Endothelial cell of umbilical vein (primary cell): Measurements from ENCODE around the gene CUEDC1. TPM values are rescaled to one million over a fixed set of nuclear protein-coding genes. Genes with fewer than 3 reads are reported as not detected.

Experiments used
- BruUV-seq: library from RNA; stranded (reverse); fragments of 400-500 nt; replicated peaks from 2 replicates; lab custom pipeline; 2021; lab: Mats Ljungman, UMichigan
- CTCF ChIA-PET: fragments of 300-600, 350-600 bp; sonication (Branson Sonifier 250); formaldehyde crosslinking; loops from one replicate; lab custom pipeline; 2021; ENCODE audit warnings: antibody characterized with exemption, inconsistent platforms; lab: Charles Lee
- POLR2A ChIA-PET: fragments of 300-600, 350-600 bp; sonication (Branson Sonifier 250); formaldehyde crosslinking; loops from one replicate; lab custom pipeline; 2021; ENCODE audit warnings: antibody characterized with exemption, inconsistent platforms; lab: Charles Lee
- DNase-seq: peaks from one replicate; pipeline ENCODE4 v3.0.0-alpha.2; 2011; ENCODE audit warnings: low read depth, low spot score
- FAIRE-seq: peaks from 2 replicates; lab custom pipeline; 2011; peaks lifted over from hg19 to GRCh38; lab: Jason Lieb, UNC
- H2AFZ ChIP-seq: 2 replicates; pipeline ENCODE4 v1.6.0; 2012; ENCODE audit warnings: low read depth, low read length, control low read depth, inconsistent platforms
- H3K27ac ChIP-seq: 2 replicates; pipeline ENCODE4 v1.5.1; 2011; ENCODE audit warnings: low read depth, mild to moderate bottlenecking, control low read depth, low read length, moderate library complexity; ENCODE audit not compliant: insufficient read depth
- H3K27me3 ChIP-seq, 2 experiments: 2 replicates each; pipeline versions ENCODE4 v1.6.0 to v1.6.1; 2011; ENCODE audit warnings: low read length in 2 of 2, mixed read lengths in 1 of 2; ENCODE audit not compliant: control insufficient read depth in 2 of 2, insufficient read depth in 2 of 2
- H3K36me3 ChIP-seq, 2 experiments: 2 replicates in 1 of 2; 3 replicates in 1 of 2; pipeline ENCODE4 v1.5.1; 2011; ENCODE audit warnings: low read length in 2 of 2, mild to moderate bottlenecking in 1 of 2, moderate library complexity in 1 of 2; ENCODE audit not compliant: control insufficient read depth in 2 of 2, insufficient read depth in 2 of 2; ENCODE audit errors: extremely low read depth in 1 of 2
- H3K4me1 ChIP-seq: 3 replicates; pipeline ENCODE4 v1.5.1; 2011; ENCODE audit warnings: mild to moderate bottlenecking, low read length; ENCODE audit not compliant: control insufficient read depth, insufficient read depth; ENCODE audit errors: extremely low read depth
- H3K4me2 ChIP-seq: 2 replicates; pipeline ENCODE4 v1.6.1; 2011; ENCODE audit warnings: low read length, control low read depth, mixed read lengths; ENCODE audit not compliant: insufficient read depth
- H3K4me3 ChIP-seq, 3 experiments: fragments of 200-600 bp in 1 of 3; sonication (generic), shearing (Covaris generic) in 1 of 3; replicated peaks in 1 of 3; 2 replicates each; pipeline ENCODE4 v1.5.1; 2011 to 2016; ENCODE audit warnings: control low read depth in 3 of 3, low read length in 3 of 3, mild to moderate bottlenecking in 2 of 3, inconsistent platforms in 1 of 3, low read depth in 1 of 3, moderate library complexity in 1 of 3; ENCODE audit not compliant: insufficient read depth in 1 of 3
- H3K79me2 ChIP-seq: 2 replicates; pipeline ENCODE4 v1.6.0; 2012; ENCODE audit warnings: low read length, inconsistent platforms; ENCODE audit not compliant: control insufficient read depth, insufficient read depth
- H3K9ac ChIP-seq: replicated peaks from 2 replicates; pipeline ENCODE3; 2011; ENCODE audit warnings: low read length, control low read depth; ENCODE audit not compliant: insufficient read depth; ENCODE audit errors: extremely low read depth
- H3K9me1 ChIP-seq: replicated peaks from 3 replicates; pipeline ENCODE4 v1.6.0; 2011; ENCODE audit warnings: mild to moderate bottlenecking, low read length; ENCODE audit not compliant: control insufficient read depth, insufficient read depth; ENCODE audit errors: extremely low read depth
- H3K9me3 ChIP-seq: replicated peaks from 2 replicates; pipeline ENCODE4 v1.5.1; 2012; ENCODE audit warnings: low read length, inconsistent platforms; ENCODE audit not compliant: control insufficient read depth, insufficient read depth
- H4K20me1 ChIP-seq: replicated peaks from 2 replicates; pipeline ENCODE3; 2011; ENCODE audit warnings: mild to moderate bottlenecking, low read length; ENCODE audit not compliant: control insufficient read depth, insufficient read depth; ENCODE audit errors: extremely low read depth
- EZH2 ChIP-seq: IDR thresholded peaks from 2 replicates; pipeline ENCODE4 v1.6.1; 2012; ENCODE audit warnings: borderline replicate concordance, low read depth, mild to moderate bottlenecking, moderate library complexity, low read length, inconsistent platforms; ENCODE audit not compliant: severe bottlenecking
- FOS ChIP-seq: IDR thresholded peaks from 2 replicates; pipeline ENCODE4 v1.6.1; 2011; ENCODE audit warnings: mild to moderate bottlenecking, low read length, moderate library complexity, borderline replicate concordance; ENCODE audit not compliant: insufficient read depth
- GATA2 ChIP-seq: IDR thresholded peaks from 2 replicates; pipeline ENCODE4 v1.7.0; 2011; ENCODE audit warnings: low read depth, mild to moderate bottlenecking, moderate library complexity, mixed read lengths, low read length; ENCODE audit not compliant: insufficient read length, insufficient read depth
- JUN ChIP-seq: IDR thresholded peaks from 2 replicates; pipeline ENCODE4 v1.6.1; 2011; ENCODE audit warnings: borderline replicate concordance, low read depth; ENCODE audit not compliant: insufficient read length, insufficient read depth
- POLR2AphosphoS5 ChIP-seq: IDR thresholded peaks from 2 replicates; pipeline ENCODE4 v1.6.1; 2012; ENCODE audit warnings: low read depth, mild to moderate bottlenecking, control low read depth, low read length, moderate library complexity; ENCODE audit not compliant: insufficient read depth
- dilution Hi-C: fragments of 300-500 bp; cut with MboI; formaldehyde crosslinking; loops from one replicate; pipeline ENCODE4 v1.15.0; 2019; ENCODE audit warnings: low sequenced_read_pairs; ENCODE audit not compliant: extremely low pct_ligation_motif_present
- intact Hi-C: fragments of 100-400 bp; cut with micrococcal nuclease; formaldehyde crosslinking; loops from one replicate; pipeline ENCODE4 v1.10.0; 2022
- polyA plus RNA-seq, 4 experiments: library from polyadenylated mRNA; depleted of rRNA in 3 of 4; stranded (reverse) in 3 of 4; unstranded in 1 of 4; fragments of >200 nt; gene quantifications; 2 replicates each; pipeline versions ENCODE4 v1.2.1 to v1.2.3, GENCODE V29; 2011 to 2012; ENCODE audit warnings: missing spikeins in 1 of 4
- total RNA-seq: library from RNA; stranded (reverse); gene quantifications from 2 replicates; pipeline ENCODE4 v1.2.3, GENCODE V29; 2021
- TF ChIP-seq, protein P1 (sequence below), 2 donors: IDR thresholded peaks; 1 replicate in 1 of 2; 2 replicates in 1 of 2; pipeline ENCODE4 v1.5.1; 2011; ENCODE audit warnings: low read length in 2 of 2, mild to moderate bottlenecking in 2 of 2, moderate library complexity in 2 of 2, control low read depth in 1 of 2, inconsistent platforms in 1 of 2, low read depth in 1 of 2; ENCODE audit not compliant: insufficient read depth in 1 of 2; ENCODE audit errors: extremely low read depth in 1 of 2

Gene CUEDC1
- total and polyA plus RNA-seq, 2 donors (not counting 3 experiments of a cell fraction or from before 2014, with no cell fraction given) = 15.8 to 27.7 TPM

DNA sequence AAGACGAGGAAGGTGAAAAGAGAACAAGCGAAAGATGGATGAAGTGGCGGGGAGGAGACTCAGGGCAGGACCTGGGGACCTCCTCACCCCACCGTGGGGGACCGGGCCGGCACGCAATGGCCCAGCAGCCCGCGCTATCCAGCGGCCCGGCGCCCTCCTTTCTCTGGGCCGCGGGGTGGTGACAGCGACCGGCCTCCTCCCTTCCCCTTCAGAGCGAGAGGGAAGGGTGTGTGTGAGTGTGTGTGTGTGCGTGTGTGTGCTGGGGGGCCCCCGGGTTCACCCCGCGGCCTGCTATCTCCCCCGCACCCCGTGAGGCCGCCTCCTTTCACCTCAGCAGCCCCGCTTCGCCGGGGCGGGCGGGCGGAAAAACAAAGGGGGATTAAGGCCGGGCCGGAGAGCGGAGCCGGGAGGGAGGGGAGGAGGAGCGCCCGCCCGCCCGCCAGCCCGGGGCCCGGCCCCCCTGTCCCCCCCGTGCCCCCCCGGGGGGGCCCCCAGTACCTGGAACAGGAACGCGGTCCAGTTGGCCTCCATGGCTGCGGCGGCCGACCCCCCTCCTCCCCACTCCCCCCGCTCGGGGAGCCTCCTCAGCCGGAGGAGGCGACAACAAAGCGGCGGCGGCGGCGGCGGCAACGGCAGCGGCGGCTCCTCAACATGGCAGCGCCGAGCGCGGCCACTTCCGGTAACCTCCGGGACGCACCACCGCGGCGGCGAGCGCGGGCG, 32.5 kb upstream of the CUEDC1 start, which contains the start of gene VEZF1:
VEZF1 (minus strand) TSS at position 674 of the 720 bp plus-strand sequence; CDS start at position 531, 143 bp downstream.
- no peaks in the 10 kb centered on the region for H3K36me3 ChIP-seq
- H3K27ac ChIP-seq = peak within 1 kb of the TSS; percentile 92
- POLR2A ChIA-PET = interaction anchor here (1.0 to 2.9 kb wide), 4 partner anchors 19 to 113 kb away, joined by 4 to 13 read pairs (median 6); partner anchors contain the start of gene SRSF1
- CTCF ChIA-PET = interaction anchor here (1.0 to 15.8 kb wide), 11 partner anchors 11 to 133 kb away, joined by 3 to 584 read pairs (median 17); partner anchors contain the start of gene MRPS23
- H3K79me2 ChIP-seq = peaks cover 48% of the 10 kb centered on the region
- H3K4me1 ChIP-seq = peaks cover 47% of the 10 kb centered on the region
- FAIRE-seq = no peak
- H3K9ac ChIP-seq = peak within 1 kb of the TSS; percentile 97
- no peak for TF ChIP-seq POLR2AphosphoS5
- DNase-seq = peak; percentile 49
- H3K4me2 ChIP-seq = peak within 1 kb of the TSS; percentile 97
- no peaks in the 10 kb centered on the region for H4K20me1 ChIP-seq
- H3K9me1 ChIP-seq = no peaks in the 10 kb centered on the region
- H3K4me3 ChIP-seq = peak within 1 kb of the TSS; percentile 81 to 89 (median 86)
- intact Hi-C loops = loop anchor here (1.0 kb wide), 3 partner anchors 95 to 126 kb away; no protein-coding TSS in a partner anchor
- H3K9me3 ChIP-seq = no peaks in the 10 kb centered on the region
- dilution Hi-C loops = loop anchor here (25.0 kb wide), 1 partner anchor 125 kb away; the partner anchor contains the start of gene MRPS23
- BruUV-seq = no TSS peak
- peak within 1 kb of the TSS; percentile 55 for H2AFZ ChIP-seq
- no peaks in the 10 kb centered on the region for H3K27me3 ChIP-seq

DNA sequence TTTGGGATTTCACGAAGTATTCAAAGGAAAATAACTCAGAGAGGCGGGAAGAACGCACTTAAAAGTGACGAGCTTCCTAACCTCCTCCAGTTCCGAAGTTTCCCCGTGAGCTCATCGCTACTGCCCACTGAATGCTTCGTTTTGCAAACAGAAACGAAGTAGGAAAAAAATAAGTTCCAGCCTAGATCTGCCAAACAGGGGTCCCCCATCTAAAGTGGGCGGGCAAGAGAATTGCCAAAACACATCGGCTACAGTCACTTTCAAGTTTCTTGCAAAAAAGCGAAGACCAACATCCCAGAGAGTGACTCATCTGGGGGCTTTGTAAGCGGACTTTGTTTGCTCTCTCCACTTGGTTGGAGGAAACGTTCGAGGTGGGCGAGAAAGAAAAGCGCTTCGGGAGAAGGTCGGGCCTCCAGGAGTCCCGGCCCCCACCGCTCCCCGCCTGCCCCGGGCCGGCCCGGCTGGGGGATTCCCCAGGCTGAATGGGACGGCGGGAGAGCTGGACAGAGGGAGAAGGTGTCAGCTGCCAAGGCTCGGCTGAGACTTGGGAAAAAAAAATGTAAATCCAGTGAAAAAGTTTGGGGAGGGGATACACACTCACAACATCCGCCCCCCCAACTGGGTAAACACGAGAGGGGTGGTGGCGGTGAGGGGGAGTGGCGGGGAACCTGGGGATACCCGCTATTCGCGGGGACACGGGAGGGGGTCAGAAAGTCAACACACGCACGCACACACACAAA, 31.8 kb upstream of the CUEDC1 start:
- TF ChIP-seq GATA2 (no peak), JUN (peak; percentile 26), EZH2 (no peak), FOS (peak; percentile 77), POLR2AphosphoS5 (peak; percentile 41)
- TF ChIP-seq, protein P1, sequence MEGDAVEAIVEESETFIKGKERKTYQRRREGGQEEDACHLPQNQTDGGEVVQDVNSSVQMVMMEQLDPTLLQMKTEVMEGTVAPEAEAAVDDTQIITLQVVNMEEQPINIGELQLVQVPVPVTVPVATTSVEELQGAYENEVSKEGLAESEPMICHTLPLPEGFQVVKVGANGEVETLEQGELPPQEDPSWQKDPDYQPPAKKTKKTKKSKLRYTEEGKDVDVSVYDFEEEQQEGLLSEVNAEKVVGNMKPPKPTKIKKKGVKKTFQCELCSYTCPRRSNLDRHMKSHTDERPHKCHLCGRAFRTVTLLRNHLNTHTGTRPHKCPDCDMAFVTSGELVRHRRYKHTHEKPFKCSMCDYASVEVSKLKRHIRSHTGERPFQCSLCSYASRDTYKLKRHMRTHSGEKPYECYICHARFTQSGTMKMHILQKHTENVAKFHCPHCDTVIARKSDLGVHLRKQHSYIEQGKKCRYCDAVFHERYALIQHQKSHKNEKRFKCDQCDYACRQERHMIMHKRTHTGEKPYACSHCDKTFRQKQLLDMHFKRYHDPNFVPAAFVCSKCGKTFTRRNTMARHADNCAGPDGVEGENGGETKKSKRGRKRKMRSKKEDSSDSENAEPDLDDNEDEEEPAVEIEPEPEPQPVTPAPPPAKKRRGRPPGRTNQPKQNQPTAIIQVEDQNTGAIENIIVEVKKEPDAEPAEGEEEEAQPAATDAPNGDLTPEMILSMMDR (IDR thresholded peaks at IDR 0.05; ENCODE audit: extremely low read depth in 1 of 2, insufficient read depth in 1 of 2, low read depth in 1 of 2, low read length in 2 of 2) = no peak
- Histone ChIP-seq H3K27me3 (no peaks in the 10 kb centered on the region), H3K79me2 (peaks cover 55% of the 10 kb centered on the region), H3K9me3 (no peaks in the 10 kb centered on the region), H3K4me3 (peak overlapping the region; percentile 81 to 89 (median 86)), H3K9ac (peak overlapping the region; percentile 97), H3K4me2 (peak overlapping the region; percentile 97), H4K20me1 (no peaks in the 10 kb centered on the region), H3K36me3 (peaks cover 3 to 4% of the 10 kb centered on the region in 2 experiments), H3K27ac (peak overlapping the region; percentile 92), H3K4me1 (peaks cover 47% of the 10 kb centered on the region), H3K9me1 (no peaks in the 10 kb centered on the region), H2AFZ (no peak overlapping the region)
- dilution Hi-C loops (loop anchor here (25.0 kb wide), 1 partner anchor 125 kb away; the partner anchor contains the start of gene MRPS23), intact Hi-C loops (loop anchor here (1.0 kb wide), 2 partner anchors 112 to 126 kb away; no protein-coding TSS in a partner anchor)
- ChIA-PET CTCF (interaction anchor here (0.6 to 3.2 kb wide), 19 partner anchors 8 to 203 kb away, joined by 3 to 46 read pairs (median 9); partner anchors contain the start of genes CUEDC1 and MRPS23), POLR2A (interaction anchor here (0.7 to 1.4 kb wide), 5 partner anchors 21 to 112 kb away, joined by 3 to 9 read pairs (median 3); partner anchors contain the start of gene SRSF1)
- DNase-seq (peak; percentile 88), FAIRE-seq (peak; percentile 82)
- TSS peak; percentile 79 for BruUV-seq
